Gastroesophageal sphincter (tissue), 3 donors: ENCODE measurements around the gene B4GALT3.

Experiments
- CTCF ChIP-seq, 4 experiments: fragments of 200-600 bp in 2 of 4; fragments of 450-650 bp in 2 of 4; sonication (generic) in 1 of 4; IDR thresholded peaks; one replicate each; pipeline ENCODE4 v1.5.1; 2017 to 2019; ENCODE audit warnings: antibody characterized with exemption in 4 of 4, mild to moderate bottlenecking in 2 of 4, moderate library complexity in 2 of 4
- POLR2A ChIP-seq, 2 donors: fragments of 450-650 bp; IDR thresholded peaks; one replicate each; pipeline ENCODE4 v1.6.1; 2017; ENCODE audit warnings: antibody characterized with exemption in 2 of 2, mild to moderate bottlenecking in 2 of 2, moderate library complexity in 1 of 2

- TF ChIP-seq CTCF (IDR thresholded peaks at IDR 0.05): no peak
- TF ChIP-seq POLR2A (IDR thresholded peaks at IDR 0.05): no peak
Measured at GRCh38 chr1:161168906-161169305, 8.4 kb downstream of the B4GALT3 start.
